GM20000 (cell line): ENCODE measurements around the gene FBXL15.

Source experiments
- DNase-seq: peaks from one replicate; pipeline ENCODE4 v3.0.0; 2012; ENCODE audit warnings: low spot score
- TF ChIP-seq, protein P1 (sequence below): IDR thresholded peaks from 2 replicates; pipeline ENCODE4 v1.5.1; 2012; ENCODE audit warnings: mild to moderate bottlenecking, control low read depth; ENCODE audit errors: extremely low read depth, missing control alignments

The FBXL15 gene

GRCh38 chr10:102425444-102425843 lies 4.8 kb downstream of the FBXL15 start:
- TF ChIP-seq, protein P1, sequence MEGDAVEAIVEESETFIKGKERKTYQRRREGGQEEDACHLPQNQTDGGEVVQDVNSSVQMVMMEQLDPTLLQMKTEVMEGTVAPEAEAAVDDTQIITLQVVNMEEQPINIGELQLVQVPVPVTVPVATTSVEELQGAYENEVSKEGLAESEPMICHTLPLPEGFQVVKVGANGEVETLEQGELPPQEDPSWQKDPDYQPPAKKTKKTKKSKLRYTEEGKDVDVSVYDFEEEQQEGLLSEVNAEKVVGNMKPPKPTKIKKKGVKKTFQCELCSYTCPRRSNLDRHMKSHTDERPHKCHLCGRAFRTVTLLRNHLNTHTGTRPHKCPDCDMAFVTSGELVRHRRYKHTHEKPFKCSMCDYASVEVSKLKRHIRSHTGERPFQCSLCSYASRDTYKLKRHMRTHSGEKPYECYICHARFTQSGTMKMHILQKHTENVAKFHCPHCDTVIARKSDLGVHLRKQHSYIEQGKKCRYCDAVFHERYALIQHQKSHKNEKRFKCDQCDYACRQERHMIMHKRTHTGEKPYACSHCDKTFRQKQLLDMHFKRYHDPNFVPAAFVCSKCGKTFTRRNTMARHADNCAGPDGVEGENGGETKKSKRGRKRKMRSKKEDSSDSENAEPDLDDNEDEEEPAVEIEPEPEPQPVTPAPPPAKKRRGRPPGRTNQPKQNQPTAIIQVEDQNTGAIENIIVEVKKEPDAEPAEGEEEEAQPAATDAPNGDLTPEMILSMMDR, result no peak

DNA sequence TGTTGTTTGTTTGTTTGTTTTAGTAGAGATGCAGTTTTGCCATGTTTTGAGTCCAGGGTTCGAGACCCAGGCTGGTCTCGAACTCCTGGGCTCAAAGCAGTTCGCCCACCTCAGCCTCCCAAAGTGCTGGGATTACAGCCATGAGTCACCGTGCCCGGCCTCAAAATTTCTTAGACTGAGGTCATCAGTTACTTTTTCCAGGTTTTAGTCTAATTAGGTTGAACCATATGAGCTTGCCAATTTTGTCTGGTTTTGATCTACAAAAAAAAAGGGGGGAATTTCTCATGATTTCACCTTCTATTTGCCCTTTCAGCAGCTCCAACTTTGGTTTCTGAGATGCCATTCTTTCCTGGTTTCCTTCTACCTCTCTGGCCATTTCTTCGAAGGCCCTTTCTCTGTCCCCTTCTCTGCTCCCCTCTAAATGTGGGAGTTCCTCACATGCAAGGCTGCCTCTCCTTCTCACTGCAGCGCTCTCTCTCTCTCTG lies 6.2 kb downstream of the FBXL15 start:
- TF ChIP-seq, protein P1, result no peak
- no peak for DNase-seq

More at GRCh38 chr10:102425444-102425843, 4.8 kb downstream of the FBXL15 start:
- no peak for DNase-seq

- TF ChIP-seq, protein P1, result no peak
- DNase-seq, result no peak
These were observed 8.8 kb downstream of the FBXL15 start for GRCh38 chr10:102429468-102429867.

- DNase-seq, result no peak
- TF ChIP-seq, protein P1, result no peak
These were observed 11.0 kb downstream of the FBXL15 start for GRCh38 chr10:102431452-102432124.

DNA sequence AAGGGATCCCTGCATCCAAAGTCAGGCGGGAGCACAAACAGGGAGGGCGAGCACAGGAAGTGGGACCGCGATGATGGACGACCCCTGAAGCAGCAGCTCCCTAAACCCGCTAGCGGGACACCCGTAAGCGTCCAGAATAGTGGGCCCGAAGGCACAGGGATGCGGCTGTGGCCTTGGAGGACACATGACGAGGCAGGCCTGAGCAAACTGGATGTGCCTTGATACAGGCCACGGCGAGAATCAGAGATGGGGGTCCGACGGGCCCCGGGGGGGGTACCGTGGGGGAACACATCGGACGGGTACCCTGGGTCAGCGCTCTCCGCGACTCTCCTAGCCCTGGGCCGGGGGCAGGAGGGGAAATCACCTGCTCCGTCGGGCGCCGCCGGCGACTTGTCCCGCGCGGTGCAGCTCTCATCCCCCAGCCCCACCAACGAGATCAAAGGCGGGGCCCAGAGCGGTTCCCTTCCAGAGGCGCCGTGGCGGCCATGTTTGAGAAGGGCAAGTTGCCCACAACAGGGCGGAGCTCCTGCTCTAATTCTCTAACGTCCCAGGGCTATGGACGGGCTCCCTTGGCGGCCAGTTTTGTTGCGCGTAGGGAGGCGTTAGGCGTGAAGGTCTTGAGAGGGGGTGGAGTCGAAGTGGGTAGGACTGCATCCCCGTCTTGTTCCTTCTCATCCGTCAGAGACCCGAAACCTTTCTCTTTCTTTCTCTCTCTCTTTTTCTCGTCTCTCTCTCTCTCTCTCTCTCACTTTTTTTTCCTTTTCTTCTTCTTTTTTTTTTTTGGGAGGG lies 11.7 kb downstream of the FBXL15 start, which contains the start of gene CUEDC2:
Gene CUEDC2, minus strand, starts transcription at position 413 of the 789 bp plus-strand sequence. CDS start 7,386 bp downstream, outside the sequence.
- TF ChIP-seq, protein P1, result no peak
- peak; percentile 91 for DNase-seq

GRCh38 chr10:102433619-102434046 lies 13.0 kb downstream of the FBXL15 start:
- no peak for DNase-seq

More at GRCh38 chr10:102433619-102434046, 13.0 kb downstream of the FBXL15 start:
- TF ChIP-seq, protein P1, result no peak
